NCI-H1092 treated with DMSO at 0.1 percent for 48 hours (cell line): Measurements from ENCODE around the gene EXOC6B.

Experiments
- DNase-seq: peaks from one replicate; lab custom pipeline; 2025; lab: John Stamatoyannopoulos, UW

The EXOC6B gene

DNA sequence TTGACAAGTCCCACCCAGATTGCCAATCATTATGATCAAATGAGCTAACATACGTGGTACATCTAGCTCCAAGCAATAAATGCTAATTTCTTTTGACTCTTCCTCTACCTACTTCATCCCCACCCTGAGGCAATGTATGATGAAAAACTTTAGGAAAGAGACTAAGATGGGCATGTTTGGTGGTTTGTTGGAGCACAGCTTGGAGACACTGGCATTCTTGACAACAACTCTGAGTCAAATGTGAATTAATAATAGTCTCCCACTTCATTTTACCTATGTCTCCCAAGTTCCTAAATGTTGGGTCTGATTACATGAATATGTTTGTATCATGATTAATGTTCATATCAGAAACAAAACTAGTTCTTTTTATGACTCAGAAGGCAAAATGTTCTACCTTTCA lies 36.6 kb downstream of the EXOC6B start:
- DNase-seq = no peak

GRCh38 chr2:72788756-72789155 lies 37.1 kb downstream of the EXOC6B start:
- no peak for DNase-seq

GRCh38 chr2:72785517-72785916 lies 40.3 kb downstream of the EXOC6B start:
- DNase-seq = no peak

DNA sequence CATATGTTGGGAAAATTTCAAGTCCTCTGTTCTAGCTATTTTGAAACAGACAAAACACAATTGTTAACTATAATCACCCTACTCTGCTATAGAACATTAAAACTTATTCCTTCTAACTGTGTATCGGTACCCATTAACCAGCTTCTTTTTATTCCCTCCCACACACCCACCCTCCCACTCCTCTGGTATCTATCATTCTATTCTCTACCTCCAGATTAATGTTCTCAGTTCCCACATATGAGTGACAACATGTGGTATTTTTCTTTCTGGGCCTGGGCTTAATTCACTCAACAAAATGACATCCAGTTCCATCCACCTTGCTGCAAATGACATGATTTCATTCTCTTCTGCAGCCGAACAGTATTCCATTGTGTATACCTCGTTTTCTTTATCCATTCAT lies 43.3 kb downstream of the EXOC6B start:
- DNase-seq = no peak

- DNase-seq = no peak
These were observed 44.4 kb downstream of the EXOC6B start for GRCh38 chr2:72781480-72781879.

- DNase-seq = peak; percentile 7
These were observed 45.4 kb downstream of the EXOC6B start for GRCh38 chr2:72780477-72780876.

- no peak for DNase-seq
These were observed 46.3 kb downstream of the EXOC6B start for GRCh38 chr2:72779495-72779894.

DNA sequence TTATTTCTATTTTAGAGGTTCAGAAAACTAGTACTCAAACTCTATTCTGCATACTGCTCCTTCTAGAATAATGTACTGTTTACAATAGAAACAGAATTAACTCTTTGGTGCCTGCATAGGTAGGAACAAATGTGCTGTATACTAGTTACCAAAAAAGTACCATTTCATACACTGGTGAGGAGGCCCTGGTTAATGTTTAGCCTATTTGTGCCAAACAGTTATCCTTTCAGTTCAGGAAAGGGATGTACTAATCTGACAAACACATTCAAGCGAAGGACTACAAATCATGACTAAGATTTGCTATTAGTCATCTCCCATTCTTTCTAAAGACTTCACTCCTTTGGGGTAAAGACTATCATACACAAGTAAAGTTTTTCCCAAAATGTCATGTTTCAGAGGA lies 47.4 kb downstream of the EXOC6B start:
- no peak for DNase-seq

GRCh38 chr2:72770879-72771461 lies 54.9 kb downstream of the EXOC6B start:
- DNase-seq = peak; percentile 55

- DNase-seq = no peak
These were observed 59.7 kb downstream of the EXOC6B start for GRCh38 chr2:72765997-72766609.

DNA sequence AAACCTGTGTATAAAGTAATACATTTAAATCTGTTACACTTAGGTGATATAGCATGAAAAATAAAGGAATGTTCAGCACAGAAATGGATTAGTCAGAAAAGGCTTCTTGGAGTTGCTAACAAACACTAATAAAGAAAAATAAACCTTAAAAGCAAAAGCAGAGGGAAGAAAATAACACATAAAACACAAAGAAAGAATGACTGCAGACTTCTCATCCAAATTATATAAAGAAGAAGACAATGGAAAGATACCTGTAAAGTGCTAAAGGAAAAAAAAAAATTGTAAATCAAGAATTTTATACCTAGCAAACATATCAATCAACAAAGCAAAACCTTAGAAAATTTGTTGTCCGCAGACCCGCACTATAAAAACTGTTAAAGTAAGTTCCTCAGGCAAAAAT lies 63.6 kb downstream of the EXOC6B start:
- no peak for DNase-seq

DNA sequence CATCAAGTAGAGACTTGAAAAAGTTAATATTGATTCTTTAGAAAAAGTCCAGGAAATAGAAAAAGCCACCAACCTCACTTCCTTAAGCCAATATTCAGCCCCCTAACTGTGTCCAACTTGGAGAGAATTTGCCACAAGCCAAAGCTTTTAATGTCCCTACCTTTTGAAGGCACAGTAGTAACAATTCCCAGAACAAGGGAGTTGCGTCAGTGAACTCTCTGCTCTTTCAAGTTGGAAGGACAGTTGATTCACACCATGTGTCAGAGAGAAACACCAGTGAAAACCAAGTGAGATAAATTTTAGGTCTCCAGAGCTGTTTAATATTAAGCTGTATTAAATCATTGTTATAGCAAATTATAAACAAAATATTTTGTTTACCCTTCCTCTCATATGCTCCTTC lies 66.1 kb downstream of the EXOC6B start:
- DNase-seq = no peak

GRCh38 chr2:72757177-72757775 lies 68.6 kb downstream of the EXOC6B start:
- DNase-seq = no peak

DNA sequence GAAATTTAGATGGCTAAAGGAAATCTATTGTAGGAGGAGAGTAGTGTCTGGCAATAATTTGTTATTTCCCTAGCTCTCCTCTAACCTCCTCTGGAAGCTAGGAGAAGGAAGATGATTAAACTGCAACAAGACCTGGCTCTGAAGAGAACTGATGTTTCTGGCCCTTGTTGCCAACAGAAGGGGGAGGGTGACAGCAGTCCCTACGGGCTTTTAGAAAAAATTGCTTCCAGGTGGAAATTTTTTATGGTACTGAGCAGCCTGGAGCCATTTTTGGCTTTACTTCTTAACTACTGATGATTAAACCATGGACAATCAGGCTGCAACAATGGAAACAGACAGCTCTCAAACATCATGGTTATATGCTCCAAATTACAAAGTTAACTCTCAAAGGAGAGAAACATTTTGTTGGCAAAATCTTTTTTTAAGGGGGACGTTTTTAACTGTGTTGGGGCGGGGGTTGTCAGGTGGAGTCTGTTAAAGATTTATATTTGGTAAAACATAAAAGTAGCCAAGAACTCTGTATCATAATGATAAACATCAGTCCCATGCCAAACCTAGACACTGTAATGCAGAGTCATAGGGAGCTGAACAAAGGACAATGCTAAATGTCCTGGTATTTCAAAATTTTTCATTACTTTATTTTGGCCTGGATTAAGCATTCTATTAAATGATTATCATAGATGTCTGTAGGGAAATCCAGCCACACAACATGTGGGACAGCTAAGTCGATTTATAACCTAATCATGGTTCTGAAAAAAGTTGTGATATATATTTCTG lies 70.0 kb downstream of the EXOC6B start:
- peak; percentile 21 for DNase-seq

DNA sequence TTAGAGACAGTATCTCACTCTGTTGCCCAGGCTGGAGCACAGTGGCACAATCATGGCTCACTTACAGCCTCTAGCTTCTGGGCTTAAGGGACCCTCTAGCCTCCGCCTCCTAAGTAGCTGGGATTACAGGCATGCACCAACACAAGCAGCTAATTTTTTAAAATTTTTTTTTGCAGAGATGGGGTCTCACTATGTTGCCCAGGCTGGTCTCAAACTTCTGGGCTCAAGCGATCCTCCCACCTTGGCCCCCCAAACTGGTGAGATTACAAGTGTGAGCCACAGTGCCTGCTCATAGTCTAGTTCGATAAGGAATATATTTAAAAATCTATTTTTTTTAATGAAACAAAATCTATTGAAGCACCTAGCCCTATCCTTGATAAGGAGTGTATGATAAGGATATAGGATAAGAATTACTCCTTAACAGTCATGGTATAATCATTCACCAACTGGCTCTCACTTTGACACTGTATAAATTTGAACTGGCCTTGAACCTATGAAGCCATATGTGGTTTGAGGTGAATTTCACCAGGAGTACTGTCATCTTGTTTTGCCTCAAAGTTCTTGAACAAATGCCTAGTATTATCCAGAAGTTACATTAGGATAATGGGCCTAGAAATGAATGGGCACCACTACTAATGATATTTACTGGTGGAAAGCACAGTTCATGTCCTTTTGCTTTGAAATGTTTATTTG lies 71.1 kb downstream of the EXOC6B start:
- no peak for DNase-seq

- DNase-seq = no peak
These were observed 74.7 kb downstream of the EXOC6B start for GRCh38 chr2:72750977-72751639.

DNA sequence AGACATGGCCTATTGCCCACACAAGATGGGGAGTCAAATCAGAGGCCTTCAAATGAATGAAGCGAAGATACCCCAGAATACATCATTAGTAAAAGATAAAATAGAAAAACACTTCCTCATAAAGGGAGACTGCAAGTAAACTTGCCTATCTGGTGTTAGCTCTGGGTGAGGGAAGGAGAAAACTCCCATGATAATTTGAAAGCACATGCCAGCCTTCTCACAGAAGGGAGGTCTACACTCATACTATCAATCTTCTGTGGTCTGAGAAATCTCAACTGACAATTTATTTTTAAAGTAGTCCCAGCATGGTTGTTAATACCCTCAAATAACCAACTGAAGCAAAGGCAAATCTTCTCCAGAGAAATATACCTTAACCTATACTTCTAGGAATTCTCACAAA lies 75.4 kb downstream of the EXOC6B start:
- DNase-seq = no peak

- DNase-seq = no peak
These were observed 78.5 kb downstream of the EXOC6B start for GRCh38 chr2:72747344-72747743.

DNA sequence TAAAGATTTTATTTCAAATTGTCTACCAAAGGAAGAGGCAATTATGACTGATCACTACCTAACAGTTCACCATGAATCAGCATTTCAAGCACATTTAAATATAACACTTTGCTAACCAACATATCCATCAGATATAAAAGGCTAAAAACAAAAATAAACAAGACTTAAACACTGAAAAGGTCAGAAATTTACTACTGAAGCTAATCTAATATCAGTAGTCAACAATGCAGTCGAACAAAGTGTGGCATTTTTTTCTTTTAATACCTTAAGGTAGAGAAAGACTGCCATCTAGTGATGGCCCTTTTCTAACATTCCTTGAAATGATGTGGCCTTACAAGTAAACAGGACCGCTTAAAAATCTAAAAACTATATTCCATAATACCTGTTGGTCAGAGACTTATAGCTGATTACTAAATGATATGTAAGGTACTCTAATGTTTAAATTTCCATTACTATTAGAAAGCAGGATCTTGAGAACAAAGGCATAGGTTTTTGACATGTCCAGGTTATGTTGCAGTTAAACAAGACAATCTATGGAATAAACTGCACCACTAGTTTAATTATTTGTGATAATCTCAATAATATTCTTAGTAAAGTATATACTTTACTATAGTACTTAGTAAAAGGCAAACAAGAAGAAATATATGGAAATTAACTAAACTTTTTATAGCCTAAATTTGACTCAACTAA lies 80.0 kb downstream of the EXOC6B start:
- DNase-seq = peak; percentile 48

DNA sequence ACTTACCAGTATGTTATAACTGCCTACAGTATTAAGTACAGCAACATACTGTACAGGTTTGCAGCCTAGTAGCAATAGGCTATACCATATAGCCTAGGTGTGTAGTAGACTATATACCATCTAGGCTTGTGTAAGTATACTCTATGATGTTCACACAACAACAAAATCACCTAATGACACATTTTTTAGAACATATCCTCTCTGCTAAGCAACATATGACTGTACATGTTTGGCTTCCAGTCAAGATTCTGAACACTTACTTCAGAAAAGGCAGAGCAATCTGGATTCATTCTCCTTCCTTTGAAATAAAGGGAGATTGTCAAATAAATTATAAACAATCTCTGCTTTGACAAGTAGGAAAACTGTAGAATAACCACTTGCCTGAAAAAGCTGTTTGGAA lies 81.8 kb downstream of the EXOC6B start:
- no peak for DNase-seq

DNA sequence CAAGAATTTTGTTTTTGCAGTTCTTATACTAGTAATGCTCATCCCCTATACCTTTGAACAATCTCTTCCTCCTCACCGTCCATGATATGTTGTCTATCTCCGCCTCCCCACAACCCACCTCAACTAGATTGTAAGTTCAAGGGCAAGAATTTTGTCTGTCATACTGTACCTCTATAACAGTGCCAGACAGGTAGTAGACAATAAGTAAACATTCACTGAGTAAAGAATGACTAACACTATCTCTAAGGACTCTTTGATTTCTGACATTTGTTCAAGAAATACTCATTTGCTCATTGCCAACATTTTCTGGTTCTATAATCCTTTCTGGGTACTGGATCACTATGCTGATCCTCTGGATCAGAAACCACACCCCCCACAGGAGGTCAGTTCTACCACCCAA lies 82.4 kb downstream of the EXOC6B start:
- DNase-seq = no peak
